IPS-11a (cell line): Measurements from ENCODE around the gene OPALIN.
"Not testable (repeated sequence)": the region's sequence is repeated elsewhere in the genome, so short reads cannot be mapped to it uniquely, and the experiment has no call there.

Experiments used
- H3K4me3 ChIP-seq: one replicate; pipeline ENCODE4 v1.5.1; 2013; ENCODE audit warnings: low read depth, low read length, control low read depth

Gene OPALIN

GRCh38 chr10:96339956-96340904, 18.6 kb downstream of the OPALIN start:
- no peak overlapping the region for H3K4me3 ChIP-seq

- no peak overlapping the region for H3K4me3 ChIP-seq
Observed at GRCh38 chr10:96339383-96339782, 19.4 kb downstream of the OPALIN start.

- no peak overlapping the region for H3K4me3 ChIP-seq
Observed at GRCh38 chr10:96338279-96338925, 20.4 kb downstream of the OPALIN start.

- no peak overlapping the region for H3K4me3 ChIP-seq
Observed at GRCh38 chr10:96337106-96337505, 21.7 kb downstream of the OPALIN start.

- H3K4me3 ChIP-seq, result no peak overlapping the region
Observed at GRCh38 chr10:96334616-96335526, 23.9 kb downstream of the OPALIN start.

- H3K4me3 ChIP-seq, result no peak overlapping the region
Observed at GRCh38 chr10:96333101-96333500, 25.7 kb downstream of the OPALIN start.

- H3K4me3 ChIP-seq, result no peak overlapping the region
Observed at GRCh38 chr10:96327462-96327861, 31.3 kb downstream of the OPALIN start.

GRCh38 chr10:96325719-96326373, 33.0 kb downstream of the OPALIN start:
- no peak overlapping the region for H3K4me3 ChIP-seq

GRCh38 chr10:96324447-96324846, 34.4 kb downstream of the OPALIN start:
- no peak overlapping the region for H3K4me3 ChIP-seq

- H3K4me3 ChIP-seq, result no peak overlapping the region
Observed at GRCh38 chr10:96322275-96322674, 36.5 kb downstream of the OPALIN start.

GRCh38 chr10:96321822-96322221, 37.0 kb downstream of the OPALIN start:
- H3K4me3 ChIP-seq, result no peak overlapping the region

- H3K4me3 ChIP-seq, result no peak overlapping the region
Observed at GRCh38 chr10:96319754-96320474, 38.9 kb downstream of the OPALIN start.

- H3K4me3 ChIP-seq, result no peak overlapping the region
Observed at GRCh38 chr10:96317067-96317833, 41.6 kb downstream of the OPALIN start.

GRCh38 chr10:96313344-96313743, 45.5 kb downstream of the OPALIN start:
- no peak overlapping the region for H3K4me3 ChIP-seq

- H3K4me3 ChIP-seq, result no peak overlapping the region
Observed at GRCh38 chr10:96311180-96311715, 47.6 kb downstream of the OPALIN start.

- H3K4me3 ChIP-seq, result no peak overlapping the region
Observed at GRCh38 chr10:96310321-96310669, 48.5 kb downstream of the OPALIN start.

GRCh38 chr10:96309628-96310320, 49.0 kb downstream of the OPALIN start:
- no peak overlapping the region for H3K4me3 ChIP-seq

- not testable (repeated sequence) for H3K4me3 ChIP-seq
Observed at GRCh38 chr10:96308854-96309253, 49.9 kb downstream of the OPALIN start.
